ENCODE measurements around the gene TFR2. TPM values are rescaled to one million over a fixed set of nuclear protein-coding genes. Genes with fewer than 3 reads are reported as not detected.

TFR2 gene
- total and polyA plus RNA-seq, 9 of the 15 experiments (the other 6 are each of a cell fraction or from before 2014, with no cell fraction given): 3.8 to 123 (median 51.1) TPM

- Histone ChIP-seq H3K79me2 (ENCODE audit: control insufficient read depth, insufficient read depth, low read length) (peaks cover 30% of the 10 kb centered on the region), H3K4me1 (replicated peaks in 1 of 2; ENCODE audit: control insufficient read depth in 2 of 2, insufficient read depth in 2 of 2, low read length in 2 of 2) (peaks cover 0 to 36% of the 10 kb centered on the region in 2 experiments; a peak in 4 of 5 replicates), H3K9me1 (ENCODE audit: control insufficient read depth, insufficient read depth, low read length) (no peaks in the 10 kb centered on the region), H3K27ac (ENCODE audit: extremely low read depth, low read depth, low read length) (no peak overlapping the region), H3K27me3 (ENCODE audit: control insufficient read depth in 2 of 2, insufficient read depth in 2 of 2, low read length in 2 of 2) (no peaks in the 10 kb centered on the region), H3K36me3 (ENCODE audit: control insufficient read depth, insufficient read depth, low read length) (peaks cover 4% of the 10 kb centered on the region; the same call in 2 of the 3 replicates), H3K9me3 (replicated peaks; ENCODE audit: control insufficient read depth, insufficient read depth, low read depth, low read length) (no peaks in the 10 kb centered on the region), H3K4me3 (no peak overlapping the region), H4K20me1 (replicated peaks; ENCODE audit: control insufficient read depth, insufficient read depth, low read length) (no peaks in the 10 kb centered on the region; the same call in 1 of the 2 replicates), H2AFZ (ENCODE audit: low read depth, low read length) (no peak overlapping the region), H3K9ac (ENCODE audit: insufficient read depth in 1 of 2, low read depth in 2 of 2, low read length in 2 of 2) (no peak overlapping the region), H3K4me2 (ENCODE audit: insufficient read depth, low read length) (no peak overlapping the region)
- DNase-seq (ENCODE audit: extremely low read depth in 1 of 4, low spot score in 3 of 4): no peak
- POLR2A ChIA-PET: interaction anchor here (0.6 to 0.7 kb wide), 2 partner anchors 20 to 202 kb away, joined by 3 read pairs; no protein-coding TSS in a partner anchor
- peak; percentile 48 for FAIRE-seq
- CTCF ChIA-PET (ENCODE audit: low intra/inter-chr PET ratio): no interaction called here
- no peak for ATAC-seq
- in situ Hi-C loops (cut with MboI): no loop called here
- no TSS peak for BruUV-seq (replicated peaks)
- intact Hi-C loops (cut with micrococcal nuclease): loop anchor here (2.0 to 5.0 kb wide), 2 partner anchors 44 to 67 kb away; no protein-coding TSS in a partner anchor
- WGBS (ENCODE audit: insufficient coverage, low coverage, missing lambda C conversion rate): 70% methylated on average over 14 of the region's 18 CpGs
- TF ChIP-seq TAF1 (IDR thresholded peaks at IDR 0.05; ENCODE audit: control insufficient read depth, extremely low read depth, insufficient read depth, low read length, severe bottlenecking): no peak
- peak; percentile 61; the same call in 1 of the 2 replicates for TF ChIP-seq BCOR (IDR thresholded peaks at IDR 0.05)
- no peak for TF ChIP-seq ZC3H4 (CRISPR knock-in tag; IDR thresholded peaks at IDR 0.05; ENCODE audit: borderline replicate concordance)
- TF ChIP-seq L3MBTL2 (IDR thresholded peaks at IDR 0.05): no peak
- no peak for TF ChIP-seq ERF (CRISPR knock-in tag; IDR thresholded peaks at IDR 0.05)
- 0 out of 4 replicates have a peak, but pooled peaks of 1 of the 2 experiments have one; percentile 48 for TF ChIP-seq MLLT1 (IDR thresholded peaks at IDR 0.05)
- no peak for TF ChIP-seq SIX5 (IDR thresholded peaks at IDR 0.05; ENCODE audit: borderline replicate concordance in 1 of 2, insufficient read depth in 1 of 2, low read depth in 1 of 2, low read length in 2 of 2)
- peak; percentile 44; the same call in 1 of the 2 replicates for TF ChIP-seq ZBTB5 (IDR thresholded peaks at IDR 0.05)
- TF ChIP-seq FIP1L1 (IDR thresholded peaks at IDR 0.05; ENCODE audit: low read depth, low read length, poor library complexity, severe bottlenecking): no peak
- no peak for TF ChIP-seq ZNF239 (CRISPR knock-in tag; IDR thresholded peaks at IDR 0.05)
- TF ChIP-seq ZNF512 (tag; IDR thresholded peaks at IDR 0.05): peak; percentile 96
- TF ChIP-seq RBM25 (IDR thresholded peaks at IDR 0.05; ENCODE audit: low read depth, low read length, severe bottlenecking): peak; percentile 91
- TF ChIP-seq KDM1A (IDR thresholded peaks at IDR 0.05): peak; percentile 32 to 73; a peak in 3 of 4 replicates
- peak; percentile 38; the same call in 1 of the 2 replicates for TF ChIP-seq THRAP3 (IDR thresholded peaks at IDR 0.05; ENCODE audit: borderline replicate concordance)
- TF ChIP-seq RCOR1 (IDR thresholded peaks at IDR 0.05; ENCODE audit: borderline replicate concordance in 1 of 2, low read depth in 2 of 2, low read length in 2 of 2): peak in 1 of 2 experiments; percentile 54; a peak in 1 of 4 replicates
- TF ChIP-seq NUFIP1 (IDR thresholded peaks at IDR 0.05; ENCODE audit: partially characterized antibody): no peak
These were observed 30.3 kb upstream of the TFR2 start for GRCh38 chr7:100671353-100672327.

All from K562 (cell line).